Measurements from ENCODE around the gene RNASEH1. TPM values are rescaled to one million over a fixed set of nuclear protein-coding genes. Genes with fewer than 3 reads are reported as not detected.

RNASEH1 gene
- total RNA-seq, 2 donors from 2014 or later: 15.0 to 26.2 TPM

DNA sequence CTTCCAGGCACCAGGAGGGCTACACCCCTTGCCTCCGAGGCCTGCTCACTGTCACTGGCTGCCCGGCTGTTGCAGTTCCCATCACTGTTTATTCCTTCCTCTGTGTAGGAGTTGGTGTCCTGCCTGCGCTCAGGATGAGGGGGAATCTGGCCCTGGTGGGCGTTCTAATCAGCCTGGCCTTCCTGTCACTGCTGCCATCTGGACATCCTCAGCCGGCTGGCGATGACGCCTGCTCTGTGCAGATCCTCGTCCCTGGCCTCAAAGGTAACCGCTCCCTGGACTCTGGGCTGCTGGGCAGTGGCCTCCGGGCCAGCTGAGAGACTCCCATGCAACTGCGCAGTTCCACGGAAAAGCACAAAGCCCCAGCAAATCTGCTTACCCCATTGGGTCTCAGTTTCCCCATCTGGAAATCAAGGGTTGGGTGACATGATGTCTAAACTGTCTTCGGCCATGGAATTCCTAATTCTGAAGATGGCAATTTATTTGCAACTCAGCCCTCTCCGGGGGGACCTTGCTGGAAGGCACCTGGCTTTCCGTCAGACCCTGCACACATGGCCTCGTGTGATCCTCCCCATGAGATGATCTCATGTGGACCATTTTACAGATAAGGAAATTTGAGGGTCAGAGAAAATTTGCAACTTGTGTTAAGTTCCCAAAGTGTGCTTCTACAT, 46.2 kb upstream of the RNASEH1 start:
- Histone ChIP-seq H3K9me3 (no peaks in the 10 kb centered on the region), H3K27me3 (replicated peaks; ENCODE audit: insufficient read depth) (no peaks in the 10 kb centered on the region), H3K36me3 (no peaks in the 10 kb centered on the region), H3K27ac (no peak overlapping the region), H3K4me3 (no peak overlapping the region), H3K4me1 (ENCODE audit: control insufficient read depth in 1 of 2, low read depth in 2 of 2) (no peaks in the 10 kb centered on the region)
- DNase-seq (ENCODE audit: low spot score): no peak
- TF ChIP-seq, protein P1, sequence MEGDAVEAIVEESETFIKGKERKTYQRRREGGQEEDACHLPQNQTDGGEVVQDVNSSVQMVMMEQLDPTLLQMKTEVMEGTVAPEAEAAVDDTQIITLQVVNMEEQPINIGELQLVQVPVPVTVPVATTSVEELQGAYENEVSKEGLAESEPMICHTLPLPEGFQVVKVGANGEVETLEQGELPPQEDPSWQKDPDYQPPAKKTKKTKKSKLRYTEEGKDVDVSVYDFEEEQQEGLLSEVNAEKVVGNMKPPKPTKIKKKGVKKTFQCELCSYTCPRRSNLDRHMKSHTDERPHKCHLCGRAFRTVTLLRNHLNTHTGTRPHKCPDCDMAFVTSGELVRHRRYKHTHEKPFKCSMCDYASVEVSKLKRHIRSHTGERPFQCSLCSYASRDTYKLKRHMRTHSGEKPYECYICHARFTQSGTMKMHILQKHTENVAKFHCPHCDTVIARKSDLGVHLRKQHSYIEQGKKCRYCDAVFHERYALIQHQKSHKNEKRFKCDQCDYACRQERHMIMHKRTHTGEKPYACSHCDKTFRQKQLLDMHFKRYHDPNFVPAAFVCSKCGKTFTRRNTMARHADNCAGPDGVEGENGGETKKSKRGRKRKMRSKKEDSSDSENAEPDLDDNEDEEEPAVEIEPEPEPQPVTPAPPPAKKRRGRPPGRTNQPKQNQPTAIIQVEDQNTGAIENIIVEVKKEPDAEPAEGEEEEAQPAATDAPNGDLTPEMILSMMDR (IDR thresholded peaks at IDR 0.05): no peak
- ATAC-seq (ENCODE audit: insufficient number of reproducible peaks, low FRiP score, low read depth): no peak

DNA sequence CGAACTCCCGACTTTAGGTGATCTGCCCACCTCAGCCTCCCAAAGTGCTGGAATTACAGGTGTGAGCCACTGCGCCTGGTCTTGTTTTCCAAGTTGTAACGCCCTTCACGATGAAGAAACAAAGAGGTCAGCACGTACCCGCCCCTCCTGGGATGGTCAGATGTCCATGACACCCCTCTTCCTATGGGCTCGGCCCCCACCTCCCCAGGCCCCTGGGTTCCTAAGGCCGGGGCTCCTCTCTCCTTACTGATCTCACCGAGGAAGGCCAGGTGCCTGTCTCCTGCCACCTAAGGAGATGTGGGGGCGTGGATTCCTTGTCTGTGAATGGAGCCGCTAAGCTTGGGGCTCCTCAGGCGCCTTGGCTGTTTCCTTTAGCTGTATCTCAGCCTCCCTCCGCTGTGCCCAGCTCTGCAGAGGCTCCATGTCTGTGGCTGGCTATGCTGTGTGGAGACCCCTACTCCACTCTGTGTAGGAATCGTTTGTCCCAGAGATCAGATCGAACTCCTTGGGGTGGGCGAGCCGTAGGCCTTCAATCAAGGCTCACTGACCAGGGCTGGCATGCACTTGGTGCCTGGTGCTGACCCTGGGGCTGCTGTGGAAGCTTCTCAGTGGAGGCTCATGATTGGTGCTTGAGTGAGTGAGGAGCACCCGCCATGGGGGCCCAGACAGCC, 45.5 kb upstream of the RNASEH1 start:
- no peaks in the 10 kb centered on the region for H3K36me3 ChIP-seq
- H3K9me3 ChIP-seq: no peaks in the 10 kb centered on the region
- H3K27me3 ChIP-seq (replicated peaks; ENCODE audit: insufficient read depth): no peaks in the 10 kb centered on the region
- H3K4me3 ChIP-seq: no peak overlapping the region
- TF ChIP-seq, protein P1 (IDR thresholded peaks at IDR 0.05): no peak
- no peak for DNase-seq (ENCODE audit: low spot score)
- H3K27ac ChIP-seq: no peak overlapping the region
- H3K4me1 ChIP-seq (ENCODE audit: control insufficient read depth in 1 of 2, low read depth in 2 of 2): no peaks in the 10 kb centered on the region
- no peak for ATAC-seq (ENCODE audit: insufficient number of reproducible peaks, low FRiP score, low read depth)

DNA sequence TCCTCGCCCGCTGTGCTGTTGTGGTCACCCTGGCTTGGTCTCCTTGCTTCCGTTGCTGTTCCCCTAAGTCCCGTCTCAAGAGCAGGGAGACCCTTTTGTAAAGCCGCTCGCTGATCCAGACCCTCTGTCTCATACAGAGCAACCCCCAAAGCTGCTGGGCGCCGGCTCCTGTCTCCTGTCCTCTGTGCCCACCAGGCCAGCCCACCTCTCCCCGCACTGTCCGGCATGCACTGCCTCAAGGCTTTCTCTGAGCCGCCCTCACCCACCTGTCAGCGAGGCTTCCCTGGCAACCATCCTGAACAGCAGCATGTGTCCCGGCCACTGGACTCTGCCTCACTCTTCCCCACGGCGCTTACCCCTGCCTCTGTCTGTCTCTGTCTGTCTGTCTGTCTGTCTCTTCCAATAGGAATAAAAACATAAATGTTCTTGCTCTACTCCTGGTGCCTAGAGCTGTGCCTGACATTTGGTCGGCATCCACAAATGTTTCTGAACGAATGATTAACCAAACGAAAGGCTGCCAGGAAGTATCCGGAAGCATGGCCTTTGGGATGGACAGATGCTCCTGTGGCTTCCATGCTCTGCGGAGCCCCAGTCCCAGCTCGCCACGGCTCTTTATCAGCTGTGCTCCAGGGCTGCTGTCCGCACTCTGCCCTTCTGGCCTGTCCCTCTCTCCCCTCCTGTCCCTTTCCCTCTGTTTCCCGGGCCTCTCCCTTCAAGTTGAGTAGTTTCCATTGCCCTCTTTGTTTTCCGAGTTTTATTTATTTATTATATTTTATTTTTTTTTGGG, 44.6 kb upstream of the RNASEH1 start:
- H3K36me3 ChIP-seq: no peaks in the 10 kb centered on the region
- DNase-seq (ENCODE audit: low spot score) (no peak), ATAC-seq (ENCODE audit: insufficient number of reproducible peaks, low FRiP score, low read depth) (no peak)
- H3K9me3 ChIP-seq: no peaks in the 10 kb centered on the region
- no peak overlapping the region for H3K4me3 ChIP-seq
- TF ChIP-seq, protein P1 (IDR thresholded peaks at IDR 0.05): no peak
- H3K27ac ChIP-seq: no peak overlapping the region
- H3K4me1 ChIP-seq (ENCODE audit: control insufficient read depth in 1 of 2, low read depth in 2 of 2): no peaks in the 10 kb centered on the region
- no peaks in the 10 kb centered on the region for H3K27me3 ChIP-seq (replicated peaks; ENCODE audit: insufficient read depth)

DNA sequence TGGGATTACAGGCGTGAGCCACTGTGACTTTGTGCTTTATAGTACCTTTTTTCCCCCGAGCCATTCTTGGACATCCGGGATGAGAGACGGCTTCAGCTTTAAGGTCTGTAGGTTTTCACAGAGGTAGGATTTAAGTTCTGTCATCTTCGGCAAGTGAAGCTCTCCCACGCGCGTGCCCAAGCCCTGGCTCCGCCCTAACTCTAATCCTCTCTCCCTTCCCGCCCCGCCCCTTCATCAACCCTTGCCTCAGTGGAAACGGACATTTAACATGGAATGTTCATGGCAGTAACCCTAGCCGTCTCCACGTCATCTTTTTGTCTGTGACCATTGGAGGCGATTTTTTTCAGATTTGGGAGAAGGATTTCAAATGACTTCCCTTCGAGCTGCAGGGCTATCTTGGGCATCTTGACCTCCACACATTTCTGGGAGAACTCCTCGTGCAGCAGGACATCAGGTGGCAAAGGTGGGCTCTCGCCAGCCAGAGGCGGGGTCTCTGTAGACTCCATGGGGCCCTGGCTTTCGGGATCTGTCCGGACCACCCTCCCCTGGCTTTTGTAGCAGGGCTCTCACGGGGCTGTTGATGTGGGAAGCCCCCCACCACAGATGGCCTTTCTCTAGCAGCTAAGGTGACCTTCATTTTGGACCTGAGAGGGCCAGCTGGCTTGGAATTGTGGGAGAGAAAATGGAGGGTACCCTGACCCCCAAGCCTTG, 43.6 kb upstream of the RNASEH1 start:
- H3K27me3 ChIP-seq (replicated peaks; ENCODE audit: insufficient read depth): no peaks in the 10 kb centered on the region
- H3K27ac ChIP-seq: no peak overlapping the region
- H3K9me3 ChIP-seq: no peaks in the 10 kb centered on the region
- no peaks in the 10 kb centered on the region for H3K4me1 ChIP-seq (ENCODE audit: control insufficient read depth in 1 of 2, low read depth in 2 of 2)
- ATAC-seq (ENCODE audit: insufficient number of reproducible peaks, low FRiP score, low read depth) (no peak), DNase-seq (ENCODE audit: low spot score) (no peak)
- no peak overlapping the region for H3K4me3 ChIP-seq
- TF ChIP-seq, protein P1 (IDR thresholded peaks at IDR 0.05): no peak
- no peaks in the 10 kb centered on the region for H3K36me3 ChIP-seq

Measured in thoracic aorta (tissue), 2 donors.